Left colon (tissue), 2 donors: Measurements from ENCODE around the gene GH1. TPM values are rescaled to one million over a fixed set of nuclear protein-coding genes. Genes with fewer than 3 reads are reported as not detected.
A peak's percentile ranks its signal among the peaks of the same experiment; 100 is the strongest.
"Not testable (repeated sequence)": the region's sequence is repeated elsewhere in the genome, so short reads cannot be mapped to it uniquely, and the experiment has no call there.

Experiments used
- ATAC-seq: fragments of 200-7000 bp; cut with Tn5 transposase; one replicate; pipeline ENCODE4 v1.9.1; 2020; ENCODE audit warnings: mild to moderate bottlenecking, moderate library complexity
- DNase-seq, 2 donors: peaks; one replicate each; pipeline ENCODE4 v3.0.0-alpha.2; 2020
- intact Hi-C, 2 donors: fragments of 100-400 bp; cut with DNase I in 1 of 2; cut with micrococcal nuclease in 1 of 2; formaldehyde crosslinking; loops; one replicate each; pipeline versions ENCODE4 v1.11.2 to v1.14.0; 2022; cut with DNase I, micrococcal nuclease
- total RNA-seq, 2 donors: library from RNA; stranded (reverse); fragmentation: NEBNext Ultra II Directional; extraction: Animal tissue kit (Norgen Biotek cat#: 25700); gene quantifications; one replicate each; pipeline ENCODE4 v1.2.1, GENCODE V29; 2021
- donor health status: DM: no; HTN: no; CAD: no.
- donor health status: DM: yes; HTN: yes; CAD: no.

Gene GH1
- total RNA-seq, 2 donors from 2014 or later: not detected

GRCh38 chr17:63911041-63911635, 7.5 kb downstream of the GH1 start, which contains the start of gene CSHL1:
CSHL1 (minus strand) TSS chr17:63911258; CDS start chr17:63911196, 62 bp downstream.
- ATAC-seq: no peak
- intact Hi-C loops: loop anchor here (10.0 kb wide), 2 partner anchors 114 to 224 kb away; partner anchors contain the start of genes ERN1 (in 2 of the 2) and ICAM2 (in 1 of the 2)
- DNase-seq: no peak

GRCh38 chr17:63910096-63910495, 8.5 kb downstream of the GH1 start:
- no peak for DNase-seq
- intact Hi-C loops: loop anchor here (10.0 kb wide), 2 partner anchors 115 to 225 kb away; partner anchors contain the start of genes ERN1 (in 2 of the 2) and ICAM2 (in 1 of the 2)
- ATAC-seq: no peak

GRCh38 chr17:63909586-63909985, 9.1 kb downstream of the GH1 start:
- intact Hi-C loops: not testable (repeated sequence)

GRCh38 chr17:63907161-63907778, 11.4 kb downstream of the GH1 start:
- intact Hi-C loops, ATAC-seq, DNase-seq: not testable (repeated sequence)

More at GRCh38 chr17:63909586-63909985, 9.1 kb downstream of the GH1 start:
- DNase-seq, ATAC-seq: not testable (repeated sequence)

GRCh38 chr17:63904796-63905195, 13.8 kb downstream of the GH1 start:
- intact Hi-C loops, ATAC-seq, DNase-seq: not testable (repeated sequence)

GRCh38 chr17:63903787-63904201, 14.8 kb downstream of the GH1 start:
- DNase-seq, intact Hi-C loops: not testable (repeated sequence)
- ATAC-seq: peak; percentile 61

GRCh38 chr17:63901971-63902370, 16.7 kb downstream of the GH1 start:
- DNase-seq, intact Hi-C loops, ATAC-seq: not testable (repeated sequence)

- ATAC-seq, DNase-seq, intact Hi-C loops: not testable (repeated sequence)
Measured at GRCh38 chr17:63898899-63899798, 19.5 kb downstream of the GH1 start.

- intact Hi-C loops, DNase-seq: not testable (repeated sequence)
Measured at GRCh38 chr17:63896524-63897354, 21.9 kb downstream of the GH1 start, which contains the start of gene CSH1. CSH1 (minus strand) TSS chr17:63896574; CDS start chr17:63896511, 63 bp downstream.

GRCh38 chr17:63894821-63895220, 23.8 kb downstream of the GH1 start:
- intact Hi-C loops, ATAC-seq, DNase-seq: not testable (repeated sequence)

More at GRCh38 chr17:63896524-63897354, 21.9 kb downstream of the GH1 start, which contains the start of gene CSH1:
- not testable (repeated sequence) for ATAC-seq

GRCh38 chr17:63894021-63894420, 24.6 kb downstream of the GH1 start:
- DNase-seq, ATAC-seq, intact Hi-C loops: not testable (repeated sequence)

GRCh38 chr17:63892316-63893037, 26.2 kb downstream of the GH1 start:
- intact Hi-C loops, DNase-seq, ATAC-seq: not testable (repeated sequence)

- intact Hi-C loops, DNase-seq: not testable (repeated sequence)
- ATAC-seq: peak; percentile 57
Measured at GRCh38 chr17:63889026-63889848, 29.4 kb downstream of the GH1 start.

GRCh38 chr17:63885119-63885518, 33.5 kb downstream of the GH1 start:
- ATAC-seq, intact Hi-C loops, DNase-seq: not testable (repeated sequence)

- DNase-seq, intact Hi-C loops, ATAC-seq: not testable (repeated sequence)
Measured at GRCh38 chr17:63882626-63883126, 36.0 kb downstream of the GH1 start.
